Endothelial cell of umbilical vein (primary cell): ENCODE data around the gene KCND2. TPM values are rescaled to one million over a fixed set of nuclear protein-coding genes. Genes with fewer than 3 reads are reported as not detected.

Experiments used
- BruUV-seq: library from RNA; stranded (reverse); fragments of 400-500 nt; replicated peaks from 2 replicates; lab custom pipeline; 2021; lab: Mats Ljungman, UMichigan
- CTCF ChIA-PET: fragments of 300-600, 350-600 bp; sonication (Branson Sonifier 250); formaldehyde crosslinking; loops from one replicate; lab custom pipeline; 2021; ENCODE audit warnings: antibody characterized with exemption, inconsistent platforms; lab: Charles Lee
- POLR2A ChIA-PET: fragments of 300-600, 350-600 bp; sonication (Branson Sonifier 250); formaldehyde crosslinking; loops from one replicate; lab custom pipeline; 2021; ENCODE audit warnings: antibody characterized with exemption, inconsistent platforms; lab: Charles Lee
- DNase-seq: peaks from one replicate; pipeline ENCODE4 v3.0.0-alpha.2; 2011; ENCODE audit warnings: low read depth, low spot score
- FAIRE-seq: peaks from 2 replicates; lab custom pipeline; 2011; peaks lifted over from hg19 to GRCh38; lab: Jason Lieb, UNC
- H2AFZ ChIP-seq: 2 replicates; pipeline ENCODE4 v1.6.0; 2012; ENCODE audit warnings: low read depth, low read length, control low read depth, inconsistent platforms
- H3K27ac ChIP-seq: 2 replicates; pipeline ENCODE4 v1.5.1; 2011; ENCODE audit warnings: low read depth, mild to moderate bottlenecking, control low read depth, low read length, moderate library complexity; ENCODE audit not compliant: insufficient read depth
- H3K27me3 ChIP-seq, 2 experiments: 2 replicates each; pipeline versions ENCODE4 v1.6.0 to v1.6.1; 2011; ENCODE audit warnings: low read length in 2 of 2, mixed read lengths in 1 of 2; ENCODE audit not compliant: control insufficient read depth in 2 of 2, insufficient read depth in 2 of 2
- H3K36me3 ChIP-seq, 2 experiments: 2 replicates in 1 of 2; 3 replicates in 1 of 2; pipeline ENCODE4 v1.5.1; 2011; ENCODE audit warnings: low read length in 2 of 2, mild to moderate bottlenecking in 1 of 2, moderate library complexity in 1 of 2; ENCODE audit not compliant: control insufficient read depth in 2 of 2, insufficient read depth in 2 of 2; ENCODE audit errors: extremely low read depth in 1 of 2
- H3K4me1 ChIP-seq: 3 replicates; pipeline ENCODE4 v1.5.1; 2011; ENCODE audit warnings: mild to moderate bottlenecking, low read length; ENCODE audit not compliant: control insufficient read depth, insufficient read depth; ENCODE audit errors: extremely low read depth
- H3K4me2 ChIP-seq: 2 replicates; pipeline ENCODE4 v1.6.1; 2011; ENCODE audit warnings: low read length, control low read depth, mixed read lengths; ENCODE audit not compliant: insufficient read depth
- H3K4me3 ChIP-seq, 3 experiments: fragments of 200-600 bp in 1 of 3; sonication (generic), shearing (Covaris generic) in 1 of 3; replicated peaks in 1 of 3; 2 replicates each; pipeline ENCODE4 v1.5.1; 2011 to 2016; ENCODE audit warnings: control low read depth in 3 of 3, low read length in 3 of 3, mild to moderate bottlenecking in 2 of 3, inconsistent platforms in 1 of 3, low read depth in 1 of 3, moderate library complexity in 1 of 3; ENCODE audit not compliant: insufficient read depth in 1 of 3
- H3K79me2 ChIP-seq: 2 replicates; pipeline ENCODE4 v1.6.0; 2012; ENCODE audit warnings: low read length, inconsistent platforms; ENCODE audit not compliant: control insufficient read depth, insufficient read depth
- H3K9ac ChIP-seq: replicated peaks from 2 replicates; pipeline ENCODE3; 2011; ENCODE audit warnings: low read length, control low read depth; ENCODE audit not compliant: insufficient read depth; ENCODE audit errors: extremely low read depth
- H3K9me1 ChIP-seq: replicated peaks from 3 replicates; pipeline ENCODE4 v1.6.0; 2011; ENCODE audit warnings: mild to moderate bottlenecking, low read length; ENCODE audit not compliant: control insufficient read depth, insufficient read depth; ENCODE audit errors: extremely low read depth
- H3K9me3 ChIP-seq: replicated peaks from 2 replicates; pipeline ENCODE4 v1.5.1; 2012; ENCODE audit warnings: low read length, inconsistent platforms; ENCODE audit not compliant: control insufficient read depth, insufficient read depth
- H4K20me1 ChIP-seq: replicated peaks from 2 replicates; pipeline ENCODE3; 2011; ENCODE audit warnings: mild to moderate bottlenecking, low read length; ENCODE audit not compliant: control insufficient read depth, insufficient read depth; ENCODE audit errors: extremely low read depth
- EZH2 ChIP-seq: IDR thresholded peaks from 2 replicates; pipeline ENCODE4 v1.6.1; 2012; ENCODE audit warnings: borderline replicate concordance, low read depth, mild to moderate bottlenecking, moderate library complexity, low read length, inconsistent platforms; ENCODE audit not compliant: severe bottlenecking
- FOS ChIP-seq: IDR thresholded peaks from 2 replicates; pipeline ENCODE4 v1.6.1; 2011; ENCODE audit warnings: mild to moderate bottlenecking, low read length, moderate library complexity, borderline replicate concordance; ENCODE audit not compliant: insufficient read depth
- GATA2 ChIP-seq: IDR thresholded peaks from 2 replicates; pipeline ENCODE4 v1.7.0; 2011; ENCODE audit warnings: low read depth, mild to moderate bottlenecking, moderate library complexity, mixed read lengths, low read length; ENCODE audit not compliant: insufficient read length, insufficient read depth
- JUN ChIP-seq: IDR thresholded peaks from 2 replicates; pipeline ENCODE4 v1.6.1; 2011; ENCODE audit warnings: borderline replicate concordance, low read depth; ENCODE audit not compliant: insufficient read length, insufficient read depth
- MAX ChIP-seq: IDR thresholded peaks from 2 replicates; pipeline ENCODE4 v1.6.1; 2011; ENCODE audit not compliant: insufficient read depth, insufficient read length
- MYC ChIP-seq: IDR thresholded peaks from one replicate; pipeline ENCODE4 v1.6.1; 2011; ENCODE audit warnings: mild to moderate bottlenecking, low read depth, low read length
- POLR2A ChIP-seq: IDR thresholded peaks from 2 replicates; pipeline ENCODE4 v1.6.1; 2012; ENCODE audit warnings: low read depth, mild to moderate bottlenecking, control low read depth, low read length
- POLR2AphosphoS5 ChIP-seq: IDR thresholded peaks from 2 replicates; pipeline ENCODE4 v1.6.1; 2012; ENCODE audit warnings: low read depth, mild to moderate bottlenecking, control low read depth, low read length, moderate library complexity; ENCODE audit not compliant: insufficient read depth
- dilution Hi-C: fragments of 300-500 bp; cut with MboI; formaldehyde crosslinking; loops from one replicate; pipeline ENCODE4 v1.15.0; 2019; ENCODE audit warnings: low sequenced_read_pairs; ENCODE audit not compliant: extremely low pct_ligation_motif_present
- intact Hi-C: fragments of 100-400 bp; cut with micrococcal nuclease; formaldehyde crosslinking; loops from one replicate; pipeline ENCODE4 v1.10.0; 2022
- polyA plus RNA-seq, 4 experiments: library from polyadenylated mRNA; depleted of rRNA in 3 of 4; stranded (reverse) in 3 of 4; unstranded in 1 of 4; fragments of >200 nt; gene quantifications; 2 replicates each; pipeline versions ENCODE4 v1.2.1 to v1.2.3, GENCODE V29; 2011 to 2012; ENCODE audit warnings: missing spikeins in 1 of 4
- total RNA-seq: library from RNA; stranded (reverse); gene quantifications from 2 replicates; pipeline ENCODE4 v1.2.3, GENCODE V29; 2021
- TF ChIP-seq, protein P1 (sequence below), 2 donors: IDR thresholded peaks; 1 replicate in 1 of 2; 2 replicates in 1 of 2; pipeline ENCODE4 v1.5.1; 2011; ENCODE audit warnings: low read length in 2 of 2, mild to moderate bottlenecking in 2 of 2, moderate library complexity in 2 of 2, control low read depth in 1 of 2, inconsistent platforms in 1 of 2, low read depth in 1 of 2; ENCODE audit not compliant: insufficient read depth in 1 of 2; ENCODE audit errors: extremely low read depth in 1 of 2

The KCND2 gene
- total and polyA plus RNA-seq, 2 donors (not counting 3 experiments of a cell fraction or from before 2014, with no cell fraction given): not detected

GRCh38 chr7:120241973-120242372 is 31.0 kb upstream of the KCND2 start:
- TF ChIP-seq POLR2AphosphoS5 (no peak), MAX (no peak), GATA2 (no peak), EZH2 (no peak), MYC (no peak), JUN (no peak), FOS (no peak), POLR2A (no peak)
- TF ChIP-seq, protein P1, sequence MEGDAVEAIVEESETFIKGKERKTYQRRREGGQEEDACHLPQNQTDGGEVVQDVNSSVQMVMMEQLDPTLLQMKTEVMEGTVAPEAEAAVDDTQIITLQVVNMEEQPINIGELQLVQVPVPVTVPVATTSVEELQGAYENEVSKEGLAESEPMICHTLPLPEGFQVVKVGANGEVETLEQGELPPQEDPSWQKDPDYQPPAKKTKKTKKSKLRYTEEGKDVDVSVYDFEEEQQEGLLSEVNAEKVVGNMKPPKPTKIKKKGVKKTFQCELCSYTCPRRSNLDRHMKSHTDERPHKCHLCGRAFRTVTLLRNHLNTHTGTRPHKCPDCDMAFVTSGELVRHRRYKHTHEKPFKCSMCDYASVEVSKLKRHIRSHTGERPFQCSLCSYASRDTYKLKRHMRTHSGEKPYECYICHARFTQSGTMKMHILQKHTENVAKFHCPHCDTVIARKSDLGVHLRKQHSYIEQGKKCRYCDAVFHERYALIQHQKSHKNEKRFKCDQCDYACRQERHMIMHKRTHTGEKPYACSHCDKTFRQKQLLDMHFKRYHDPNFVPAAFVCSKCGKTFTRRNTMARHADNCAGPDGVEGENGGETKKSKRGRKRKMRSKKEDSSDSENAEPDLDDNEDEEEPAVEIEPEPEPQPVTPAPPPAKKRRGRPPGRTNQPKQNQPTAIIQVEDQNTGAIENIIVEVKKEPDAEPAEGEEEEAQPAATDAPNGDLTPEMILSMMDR (IDR thresholded peaks at IDR 0.05; ENCODE audit: extremely low read depth in 1 of 2, insufficient read depth in 1 of 2, low read depth in 1 of 2, low read length in 2 of 2): no peak
- no peak overlapping the region for H3K4me3 ChIP-seq
- BruUV-seq: no TSS peak
- H3K4me2 ChIP-seq: no peak overlapping the region
- H3K27me3 ChIP-seq: no peaks in the 10 kb centered on the region
- no peak overlapping the region for H2AFZ ChIP-seq
- no peaks in the 10 kb centered on the region for H3K4me1 ChIP-seq
- no peak for FAIRE-seq
- ChIA-PET POLR2A (no interaction called here), CTCF (no interaction called here)
- no peaks in the 10 kb centered on the region for H3K79me2 ChIP-seq
- DNase-seq: no peak
- intact Hi-C loops (no loop called here), dilution Hi-C loops (no loop called here)
- H4K20me1 ChIP-seq: no peaks in the 10 kb centered on the region
- no peak overlapping the region for H3K27ac ChIP-seq
- H3K36me3 ChIP-seq: no peaks in the 10 kb centered on the region
- no peaks in the 10 kb centered on the region for H3K9me1 ChIP-seq
- no peaks in the 10 kb centered on the region for H3K9me3 ChIP-seq
- H3K9ac ChIP-seq: no peak overlapping the region
